NCI-H226 (cell line): ENCODE measurements around the gene SAT1.
A peak's percentile ranks its signal among the peaks of the same experiment; 100 is the strongest.

Source experiments
- DNase-seq: peaks from one replicate; pipeline ENCODE4 v3.0.0-alpha.2; 2015

SAT1 gene

DNA sequence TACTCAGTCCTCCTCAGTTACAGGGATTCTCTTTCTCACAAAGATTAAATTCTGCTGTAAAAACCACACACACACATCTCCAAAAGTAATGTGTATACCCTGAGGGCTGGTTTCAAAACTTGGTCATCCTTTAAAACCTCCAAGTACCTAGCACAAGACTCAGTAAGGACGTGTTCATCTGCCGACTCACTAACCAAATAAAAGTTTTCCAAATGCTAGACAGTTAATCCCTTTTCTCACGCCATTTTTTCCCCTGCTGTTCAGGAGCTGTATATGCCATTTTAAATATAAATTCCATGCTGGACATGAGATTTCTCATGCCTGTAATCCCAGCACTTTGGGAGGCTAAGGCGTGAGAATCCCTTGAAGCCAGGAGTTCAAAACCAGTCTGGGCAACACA, 3.9 kb upstream of the SAT1 start:
- peak; percentile 76 for DNase-seq

DNA sequence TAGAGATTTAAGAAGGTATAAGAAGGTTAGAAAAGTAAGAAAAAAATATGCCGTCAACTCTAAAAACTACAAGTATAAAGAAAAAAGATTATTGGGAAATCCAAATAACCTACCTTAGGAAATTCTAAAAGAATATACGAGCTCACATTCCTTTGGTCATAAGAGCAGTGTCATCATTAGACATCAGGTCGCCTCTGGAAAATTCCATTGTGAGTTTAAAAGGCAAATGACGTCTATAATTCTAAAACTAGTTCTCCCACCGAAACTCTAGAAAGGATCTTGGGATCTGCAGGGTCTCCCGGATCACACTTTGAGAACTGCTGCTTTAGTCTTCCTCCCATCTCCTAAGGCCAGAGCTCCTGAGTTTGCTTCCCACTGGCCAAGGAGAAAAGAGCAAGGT, 518 bp upstream of the SAT1 start:
- DNase-seq = no peak

DNA sequence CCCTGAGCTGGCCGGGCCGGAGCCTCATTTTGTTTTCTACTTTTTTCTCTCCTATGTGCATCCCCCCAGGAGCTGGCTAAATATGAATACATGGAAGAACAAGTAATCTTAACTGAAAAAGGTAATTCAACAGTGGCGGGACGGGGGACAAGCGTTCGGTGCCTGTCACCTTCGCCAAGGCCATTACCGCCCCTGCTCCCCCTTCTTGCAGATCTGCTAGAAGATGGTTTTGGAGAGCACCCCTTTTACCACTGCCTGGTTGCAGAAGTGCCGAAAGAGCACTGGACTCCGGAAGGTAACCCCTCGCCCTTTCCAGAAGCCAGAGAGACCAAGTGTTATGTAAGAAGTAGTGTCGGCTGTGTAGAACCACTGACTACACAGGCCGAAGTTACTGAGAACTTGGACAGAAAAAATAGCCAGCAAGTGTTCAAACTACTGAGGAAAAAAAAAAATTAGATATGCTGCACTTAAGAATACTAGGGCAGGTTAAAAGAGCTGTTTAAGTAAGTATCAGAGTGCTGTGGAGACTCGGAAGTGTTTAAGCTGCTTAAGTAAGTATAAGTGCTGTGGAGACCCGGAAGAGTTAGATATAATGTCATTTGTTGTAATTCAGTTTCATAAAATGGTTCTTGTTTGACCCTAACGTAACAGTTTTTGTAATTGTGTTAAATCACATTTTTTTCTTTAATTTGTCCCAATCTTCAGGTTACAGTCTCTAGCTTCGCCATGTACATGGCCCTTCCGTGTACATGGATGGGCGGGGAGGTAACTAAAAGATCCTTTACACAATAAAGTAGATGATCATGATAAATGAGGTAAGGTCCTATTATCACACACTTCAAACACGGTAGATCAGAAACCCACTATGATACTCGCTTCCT, 856 bp downstream of the SAT1 start:
- no peak for DNase-seq

DNA sequence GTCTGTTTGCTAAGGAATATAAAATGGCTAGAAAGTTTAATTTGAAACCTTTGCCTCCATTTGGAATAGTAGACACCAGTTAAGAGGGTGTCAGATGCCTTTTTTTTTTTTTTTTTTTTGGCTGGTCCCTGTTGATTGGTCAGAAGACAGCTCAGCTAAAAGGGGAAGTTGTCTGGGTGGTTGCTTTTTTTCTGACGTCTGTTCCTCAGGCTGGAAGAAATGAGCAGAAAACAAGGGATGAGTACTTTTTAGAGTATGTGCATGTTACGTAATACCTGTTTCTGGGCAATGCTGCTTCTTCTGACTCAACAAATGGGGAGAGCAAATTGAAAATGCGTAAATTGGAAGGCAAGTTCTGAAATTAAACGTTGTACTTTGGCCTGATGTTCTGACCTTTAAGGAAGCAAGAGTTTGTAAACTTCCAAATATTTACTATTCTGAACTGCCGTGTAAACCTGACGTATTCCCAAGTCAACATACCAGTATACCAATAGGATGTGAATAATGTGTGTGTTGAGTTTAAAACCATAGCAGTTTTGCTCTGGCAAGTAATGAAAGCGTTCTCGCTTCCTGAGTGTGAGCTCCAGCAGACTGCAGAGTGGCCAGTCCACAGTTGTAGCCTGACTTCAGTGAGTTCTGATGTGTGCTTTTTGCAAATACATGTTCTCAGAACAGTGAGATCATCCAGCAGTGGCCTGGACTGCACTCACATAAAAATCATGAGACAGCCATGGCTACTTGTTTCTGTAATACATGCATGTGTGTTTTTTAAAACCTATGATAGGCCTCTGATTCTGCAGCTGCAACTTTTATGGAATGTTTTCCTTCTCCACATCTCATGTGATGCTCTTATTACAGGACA, 1.7 kb downstream of the SAT1 start:
- peak; percentile 62 for DNase-seq

DNA sequence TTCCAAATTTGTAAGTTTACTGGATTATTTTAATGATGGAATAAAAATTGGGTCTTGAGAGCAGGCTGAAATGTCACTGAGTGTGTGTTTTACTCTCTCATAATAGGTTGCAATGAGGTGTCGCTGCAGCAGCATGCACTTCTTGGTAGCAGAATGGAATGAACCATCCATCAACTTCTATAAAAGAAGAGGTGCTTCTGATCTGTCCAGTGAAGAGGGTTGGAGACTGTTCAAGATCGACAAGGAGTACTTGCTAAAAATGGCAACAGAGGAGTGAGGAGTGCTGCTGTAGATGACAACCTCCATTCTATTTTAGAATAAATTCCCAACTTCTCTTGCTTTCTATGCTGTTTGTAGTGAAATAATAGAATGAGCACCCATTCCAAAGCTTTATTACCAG, 2.6 kb downstream of the SAT1 start:
- no peak for DNase-seq

DNA sequence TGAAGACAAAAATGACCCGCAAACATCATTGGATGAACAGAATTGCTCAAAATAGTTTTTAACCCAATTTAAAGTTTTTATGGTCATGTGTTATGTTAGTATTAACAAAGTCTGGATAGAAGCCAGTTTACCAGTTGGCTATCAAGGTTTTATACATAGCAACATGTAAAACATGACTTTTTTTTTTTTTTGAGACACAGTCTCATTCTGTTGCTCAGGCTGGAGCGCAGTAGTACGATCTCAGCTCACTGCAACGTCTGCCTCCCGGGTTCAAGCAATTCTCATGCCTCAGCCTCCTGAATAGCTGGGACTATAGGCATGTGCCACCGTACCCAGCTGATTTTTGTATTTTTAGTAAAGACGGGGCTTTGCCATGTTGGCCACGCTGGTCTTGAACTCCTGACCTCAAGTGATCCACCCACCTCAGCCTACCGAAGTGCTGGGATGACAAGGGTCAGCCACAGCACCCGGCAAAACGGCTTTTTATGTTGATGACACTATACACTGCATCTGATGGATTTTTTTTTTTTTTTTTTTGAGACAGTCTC, 3.4 kb downstream of the SAT1 start:
- DNase-seq = no peak

DNA sequence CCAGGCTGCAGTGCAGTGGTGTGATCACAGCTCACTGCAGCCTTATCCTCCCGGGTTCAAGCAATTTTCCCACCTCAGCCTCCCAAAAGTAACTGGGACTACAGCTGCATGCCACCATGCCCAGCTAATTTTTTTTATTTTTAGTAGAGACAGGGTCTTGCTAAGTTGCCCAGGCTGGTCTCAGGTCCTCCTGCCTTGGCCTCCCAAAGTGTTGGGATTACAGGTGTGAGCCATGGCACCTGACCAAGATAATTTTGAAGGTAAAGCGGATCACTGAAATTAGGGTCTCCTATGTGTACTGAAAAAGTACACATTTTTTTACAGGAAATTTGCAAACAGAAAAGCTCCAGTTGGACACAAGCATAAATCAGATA, 4.8 kb downstream of the SAT1 start:
- DNase-seq = no peak

DNA sequence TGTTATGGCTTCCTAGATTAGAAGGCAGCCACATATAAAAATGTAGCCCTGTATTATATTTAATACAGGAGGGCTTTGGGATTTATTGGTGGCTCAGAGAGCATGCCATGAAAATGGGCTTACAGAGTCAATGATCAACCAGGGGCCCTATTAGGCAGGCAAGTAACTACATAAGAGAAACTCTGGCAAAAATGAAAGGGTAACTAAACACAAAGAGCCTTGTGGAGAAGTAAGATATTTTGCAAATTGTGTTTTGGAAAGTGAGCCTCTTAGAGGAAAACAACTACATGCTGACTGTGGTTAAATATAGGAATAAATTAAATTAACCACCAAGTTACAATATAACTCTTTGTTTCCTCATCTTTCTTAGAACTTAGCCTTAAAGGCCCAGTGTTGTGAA, 5.5 kb downstream of the SAT1 start:
- DNase-seq = no peak

DNA sequence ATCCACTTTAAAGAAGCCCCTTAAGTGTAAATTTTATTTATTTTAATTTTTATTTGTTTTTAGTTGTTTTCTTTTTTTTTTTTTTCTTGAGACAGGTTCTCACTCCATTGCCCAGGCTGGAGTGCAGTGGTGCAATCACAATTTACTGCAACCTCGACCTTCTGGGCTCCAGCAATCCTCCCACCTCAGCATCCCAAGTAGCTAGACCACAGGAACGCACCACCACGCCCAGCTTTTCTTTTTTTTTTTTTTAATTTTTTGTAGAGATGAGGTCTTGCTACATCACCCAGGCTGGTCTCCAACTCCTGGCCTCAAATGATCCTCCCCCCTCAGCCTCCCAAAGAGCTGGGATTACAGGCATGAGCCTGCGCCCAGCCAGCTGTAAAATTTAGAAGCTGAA, 6.0 kb downstream of the SAT1 start:
- DNase-seq = peak; percentile 56

DNA sequence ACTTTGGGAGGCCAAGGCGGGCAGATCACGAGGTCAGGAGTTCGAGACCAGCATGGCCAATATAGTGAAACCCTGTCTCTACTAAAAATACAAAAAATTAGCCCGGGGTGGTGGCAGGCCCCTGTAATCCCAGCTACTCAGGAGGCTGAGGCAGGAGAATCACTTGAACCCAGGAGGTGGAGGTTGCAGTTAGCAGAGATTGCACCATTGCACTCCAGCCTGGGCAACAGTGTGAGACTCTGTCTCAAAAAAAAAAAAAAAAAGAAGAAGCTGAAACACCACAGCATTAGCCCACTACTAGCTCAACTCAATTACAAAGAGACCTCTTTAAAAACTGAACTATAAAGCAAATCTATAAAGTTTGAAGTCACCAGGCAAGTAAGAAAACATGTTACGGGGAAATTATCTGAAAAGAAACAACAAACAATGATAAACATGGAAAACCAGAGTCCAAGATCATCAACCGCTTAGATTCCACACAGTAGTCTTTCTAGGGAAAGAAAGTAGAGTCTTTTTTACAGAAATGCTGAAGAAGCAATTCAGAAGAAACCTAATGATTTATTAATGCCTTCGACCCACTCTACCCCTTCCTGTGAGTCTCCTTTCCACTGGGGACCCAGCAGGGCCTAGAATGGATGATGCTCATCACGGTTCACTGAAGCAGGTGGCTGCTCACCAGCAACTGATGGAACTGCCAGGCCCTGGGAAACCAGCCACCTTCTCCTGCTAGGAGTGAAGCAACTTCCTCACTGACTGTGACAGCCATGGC, 6.6 kb downstream of the SAT1 start:
- DNase-seq = no peak

DNA sequence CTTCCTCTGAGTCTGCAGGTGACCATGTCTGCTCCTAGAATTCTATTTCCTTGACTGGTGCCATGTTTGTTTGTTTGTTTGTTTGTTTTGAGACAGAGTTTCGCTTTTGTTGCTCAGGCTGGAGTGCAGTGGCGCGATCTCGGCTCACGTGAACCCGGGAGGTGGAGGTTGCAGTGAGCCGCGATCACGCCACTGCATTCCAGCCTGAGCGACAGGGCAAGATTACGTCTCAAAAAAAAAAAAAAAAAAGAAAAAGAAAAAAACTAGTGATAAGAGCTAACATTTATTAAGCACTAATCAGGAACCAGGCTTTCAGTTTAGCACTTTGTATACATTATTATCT, 7.2 kb downstream of the SAT1 start:
- no peak for DNase-seq

DNA sequence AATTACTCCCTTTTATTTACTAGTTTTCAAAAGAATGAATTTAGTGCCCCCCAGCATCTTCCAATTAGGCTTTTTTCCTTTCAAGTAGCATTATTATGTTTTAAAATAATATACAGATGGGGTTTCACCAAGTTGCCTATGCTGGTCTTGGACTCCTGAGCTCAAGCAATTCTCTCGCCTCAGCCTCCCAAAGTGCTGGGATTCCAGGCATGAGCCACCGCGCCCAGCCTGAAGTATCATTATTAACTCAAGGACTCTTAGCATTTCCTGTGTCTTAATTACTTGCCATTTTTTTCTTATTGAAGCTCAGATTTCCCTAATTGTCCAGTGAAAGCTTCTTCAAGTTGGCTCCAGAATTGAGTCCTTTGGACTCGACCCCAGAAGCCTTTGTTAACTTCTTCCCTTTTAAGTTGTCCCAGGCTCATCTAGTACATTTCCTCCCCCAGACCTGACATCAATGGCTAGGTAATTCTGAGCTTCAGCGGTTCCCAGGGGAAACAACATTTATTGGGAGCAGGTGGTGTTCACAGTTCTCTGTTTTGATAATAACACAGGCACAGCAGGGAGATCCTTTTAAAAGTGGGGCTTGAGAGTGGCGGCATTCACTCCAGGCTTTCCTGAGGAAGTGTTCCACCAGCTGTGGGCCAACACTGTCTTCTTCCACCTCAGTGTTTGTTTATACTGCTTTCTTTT, 10.0 kb downstream of the SAT1 start:
- no peak for DNase-seq

DNA sequence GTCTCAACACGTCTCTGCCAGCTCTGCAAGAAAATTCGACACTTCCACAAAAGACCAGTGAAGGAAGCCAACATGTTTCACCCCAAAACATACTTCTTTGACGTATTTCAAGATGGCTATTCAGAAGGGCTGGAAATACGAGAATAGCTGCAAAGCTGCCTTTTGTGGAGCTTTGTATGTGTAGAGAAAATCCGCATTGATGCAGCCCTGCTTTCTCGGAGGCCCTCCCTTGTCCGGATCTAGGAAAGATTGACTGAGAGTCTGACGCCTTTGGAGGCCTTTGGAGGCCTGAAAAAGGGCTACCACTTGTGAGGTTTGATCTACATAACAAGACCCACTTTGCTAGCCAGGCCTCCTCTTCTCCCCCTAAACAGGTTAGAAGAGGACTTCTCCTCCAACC, 12.2 kb downstream of the SAT1 start:
- no peak for DNase-seq

DNA sequence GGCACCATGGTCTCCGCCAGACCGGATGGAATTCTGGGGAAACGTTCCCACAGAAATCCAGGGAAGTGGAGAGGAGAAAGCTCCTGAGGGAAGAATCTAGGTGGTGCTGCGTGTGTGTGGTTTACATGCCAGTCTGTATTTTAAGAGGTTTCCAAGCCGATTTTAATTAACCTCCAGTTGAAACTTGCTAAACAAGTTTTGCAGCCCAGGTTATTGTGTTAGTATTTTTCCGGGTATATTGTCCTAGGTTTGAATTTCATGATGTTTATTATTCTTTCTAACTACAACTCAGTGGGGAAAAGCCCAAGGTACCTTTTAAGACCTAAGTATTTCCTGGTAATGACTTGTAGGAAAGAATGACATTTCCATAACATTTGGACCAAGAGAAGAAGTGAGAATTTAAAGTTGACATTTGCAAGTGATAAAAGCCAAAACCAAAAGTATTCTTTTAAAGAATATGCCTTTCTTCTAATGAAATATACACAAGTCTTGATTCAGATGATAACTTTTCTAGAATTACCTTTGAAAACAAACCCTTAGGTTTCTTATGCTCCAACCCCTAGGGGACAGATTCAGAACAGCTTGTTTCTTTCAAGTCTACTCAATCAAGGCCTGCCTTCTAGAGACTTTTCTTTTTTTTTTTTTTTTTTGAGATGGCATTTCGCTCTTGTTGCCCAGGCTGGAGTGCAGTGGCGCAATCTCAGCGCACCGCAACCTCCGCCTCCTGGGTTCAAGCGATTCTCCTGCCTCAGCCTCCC, 14.6 kb downstream of the SAT1 start:
- DNase-seq = no peak

DNA sequence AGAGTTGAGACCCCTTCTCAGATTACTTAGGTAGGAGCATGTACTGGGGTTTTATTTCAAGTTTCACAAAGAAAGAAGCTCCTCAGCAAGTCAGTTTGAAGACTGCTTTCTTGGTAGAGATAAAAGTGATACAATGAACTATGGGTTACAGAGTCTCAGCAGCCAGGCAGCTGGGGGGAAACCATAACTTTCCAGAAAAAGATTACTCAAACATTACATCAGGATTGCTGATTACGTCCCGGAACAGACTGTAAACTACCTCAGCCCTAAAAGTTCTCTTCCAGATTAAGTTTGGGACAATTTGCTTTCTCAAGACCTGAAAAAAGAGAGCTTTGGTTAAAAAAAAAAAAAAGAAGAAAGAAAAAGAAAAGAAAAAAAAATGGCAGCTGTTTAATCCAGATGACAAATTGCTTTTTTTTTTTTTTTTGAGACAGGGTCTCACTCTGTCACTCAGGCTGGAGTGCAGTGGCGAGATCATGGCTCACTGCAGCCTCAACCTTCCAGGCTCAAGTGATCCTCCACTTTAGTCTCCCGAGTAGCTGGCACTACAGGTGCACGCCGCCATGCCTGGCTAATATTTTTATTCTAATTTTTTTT, 16.6 kb downstream of the SAT1 start:
- peak; percentile 39 for DNase-seq

DNA sequence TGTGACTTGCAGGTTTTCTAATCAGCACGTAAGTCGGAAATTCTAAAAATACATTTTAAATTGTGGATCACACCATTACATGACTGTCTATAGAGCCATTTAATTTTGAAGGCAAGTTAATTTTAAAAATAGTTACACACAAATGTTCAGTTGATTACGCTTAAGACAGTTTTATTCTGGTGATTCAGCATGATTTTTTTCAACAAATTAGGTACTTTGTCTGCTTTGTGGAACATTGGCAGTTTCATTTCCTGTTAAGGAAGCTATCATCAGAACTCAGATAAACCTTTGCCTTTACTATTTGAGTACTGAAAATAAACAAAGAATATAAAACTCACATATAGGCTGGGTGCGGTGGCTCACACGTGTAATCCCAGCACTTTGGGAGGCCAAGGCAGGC, 19.5 kb downstream of the SAT1 start:
- DNase-seq = no peak

DNA sequence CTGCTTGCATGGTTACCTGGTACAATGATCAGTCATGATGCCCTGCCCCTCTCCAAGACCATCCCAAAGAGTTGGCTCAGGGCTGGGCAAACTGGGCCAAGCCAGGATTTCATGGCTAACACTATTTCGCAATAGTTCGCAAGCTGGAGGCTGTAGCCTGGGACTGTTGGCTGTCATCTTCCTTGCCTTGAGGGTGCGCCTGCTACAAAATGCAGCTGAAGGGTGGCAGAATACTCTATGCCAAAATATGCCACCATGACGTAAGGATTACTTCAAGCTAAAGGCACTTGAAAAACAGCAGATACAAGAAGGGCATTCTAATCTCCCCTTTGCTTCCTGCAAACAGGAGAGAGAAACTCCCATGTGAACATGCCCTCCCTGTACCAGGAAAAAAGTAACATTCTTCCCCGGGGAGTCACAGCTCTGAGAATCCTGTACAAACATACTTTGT, 21.0 kb downstream of the SAT1 start:
- DNase-seq = peak; percentile 90

DNA sequence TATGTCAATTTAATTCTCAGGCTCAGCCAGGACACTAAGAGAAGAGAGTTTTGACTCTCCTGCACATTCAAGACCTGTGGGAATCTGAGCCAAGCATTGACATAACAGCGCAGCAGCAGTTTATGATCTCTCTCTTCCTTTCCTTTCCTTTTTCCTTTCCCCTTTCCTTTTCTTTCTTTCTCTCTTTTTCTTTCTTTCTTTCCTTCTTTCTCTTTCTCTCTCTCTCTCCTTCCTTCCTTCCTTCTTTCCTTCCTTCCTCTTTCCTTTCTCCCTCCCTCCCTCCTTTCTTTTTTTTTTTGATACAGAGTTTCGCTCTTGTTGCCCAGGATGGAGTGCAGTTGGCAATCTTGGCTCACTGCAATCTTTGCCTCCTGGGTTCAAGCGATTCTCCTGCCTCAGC, 21.6 kb downstream of the SAT1 start:
- no peak for DNase-seq

DNA sequence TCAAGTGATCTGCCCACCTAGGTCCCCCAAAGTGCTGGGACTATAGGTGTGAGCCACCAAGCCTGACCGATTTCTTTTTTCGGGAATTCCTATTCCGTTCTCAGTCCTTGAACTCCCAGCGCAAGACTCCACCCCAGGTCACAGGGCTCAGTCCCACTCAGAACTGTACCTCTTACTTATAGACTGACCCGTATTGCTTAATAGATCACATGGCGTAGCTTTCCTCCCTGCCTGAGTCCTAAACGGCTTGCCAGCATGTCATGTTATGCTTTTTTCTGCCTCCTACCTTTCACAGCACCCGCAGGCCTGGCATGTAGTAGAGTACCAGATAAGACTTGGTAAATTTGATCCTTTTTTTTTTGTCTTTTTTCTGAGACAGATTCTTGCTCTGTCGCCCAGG, 22.4 kb downstream of the SAT1 start:
- DNase-seq = no peak

DNA sequence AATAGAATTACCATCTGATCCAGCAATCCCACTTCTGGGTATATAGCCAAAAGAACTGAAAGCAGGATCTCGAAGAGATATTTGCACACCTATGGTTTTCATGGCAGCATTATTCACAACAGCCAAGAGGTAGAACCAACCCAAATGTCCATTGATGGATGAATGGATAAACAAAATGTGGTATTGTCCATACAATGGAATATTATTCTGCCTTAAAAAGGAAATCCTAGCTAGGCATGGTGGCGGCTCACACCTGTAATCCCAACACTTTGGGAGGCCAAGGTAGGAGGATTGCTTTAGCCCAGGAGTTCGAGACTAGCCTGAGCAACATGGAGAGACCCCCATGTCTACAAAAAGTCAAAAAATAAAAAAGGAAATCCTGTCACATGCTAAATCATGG, 27.3 kb downstream of the SAT1 start:
- no peak for DNase-seq

DNA sequence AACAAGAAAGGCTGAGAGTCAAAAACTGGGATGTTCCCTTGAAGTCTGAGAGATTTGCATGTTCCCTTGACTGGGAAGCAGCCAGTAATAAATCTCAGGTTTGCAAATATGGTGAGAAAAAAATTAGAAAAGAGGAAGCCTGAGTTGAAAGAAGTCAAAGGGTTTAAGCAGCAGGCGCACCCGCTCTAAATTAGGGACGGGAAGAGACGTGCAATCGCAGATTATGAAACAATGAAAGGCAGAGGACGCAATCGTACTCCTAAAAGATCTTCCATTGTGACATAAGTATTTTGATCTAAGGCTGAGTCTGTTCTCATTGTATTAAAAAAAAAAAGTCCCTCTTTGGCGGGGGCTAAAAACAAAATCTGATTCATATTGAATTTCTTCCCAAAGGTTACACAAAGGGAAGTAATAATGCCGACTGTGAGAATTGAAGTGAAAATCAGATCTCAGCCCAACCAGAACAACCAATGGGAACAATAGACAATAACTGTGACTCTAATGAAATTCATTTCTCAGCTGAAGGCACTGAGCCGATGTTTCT, 28.2 kb downstream of the SAT1 start:
- DNase-seq = no peak
